Endothelial cell of umbilical vein (primary cell): ENCODE measurements around the gene HOXD8. TPM values are rescaled to one million over a fixed set of nuclear protein-coding genes. Genes with fewer than 3 reads are reported as not detected.

ENCODE experiments used
- BruUV-seq: library from RNA; stranded (reverse); fragments of 400-500 nt; replicated peaks from 2 replicates; lab custom pipeline; 2021; lab: Mats Ljungman, UMichigan
- CTCF ChIA-PET: fragments of 300-600, 350-600 bp; sonication (Branson Sonifier 250); formaldehyde crosslinking; loops from one replicate; lab custom pipeline; 2021; ENCODE audit warnings: antibody characterized with exemption, inconsistent platforms; lab: Charles Lee
- POLR2A ChIA-PET: fragments of 300-600, 350-600 bp; sonication (Branson Sonifier 250); formaldehyde crosslinking; loops from one replicate; lab custom pipeline; 2021; ENCODE audit warnings: antibody characterized with exemption, inconsistent platforms; lab: Charles Lee
- DNase-seq: peaks from one replicate; pipeline ENCODE4 v3.0.0-alpha.2; 2011; ENCODE audit warnings: low read depth, low spot score
- FAIRE-seq: peaks from 2 replicates; lab custom pipeline; 2011; peaks lifted over from hg19 to GRCh38; lab: Jason Lieb, UNC
- H2AFZ ChIP-seq: 2 replicates; pipeline ENCODE4 v1.6.0; 2012; ENCODE audit warnings: low read depth, low read length, control low read depth, inconsistent platforms
- H3K27ac ChIP-seq: 2 replicates; pipeline ENCODE4 v1.5.1; 2011; ENCODE audit warnings: low read depth, mild to moderate bottlenecking, control low read depth, low read length, moderate library complexity; ENCODE audit not compliant: insufficient read depth
- H3K27me3 ChIP-seq, 2 experiments: 2 replicates each; pipeline versions ENCODE4 v1.6.0 to v1.6.1; 2011; ENCODE audit warnings: low read length in 2 of 2, mixed read lengths in 1 of 2; ENCODE audit not compliant: control insufficient read depth in 2 of 2, insufficient read depth in 2 of 2
- H3K36me3 ChIP-seq, 2 experiments: 2 replicates in 1 of 2; 3 replicates in 1 of 2; pipeline ENCODE4 v1.5.1; 2011; ENCODE audit warnings: low read length in 2 of 2, mild to moderate bottlenecking in 1 of 2, moderate library complexity in 1 of 2; ENCODE audit not compliant: control insufficient read depth in 2 of 2, insufficient read depth in 2 of 2; ENCODE audit errors: extremely low read depth in 1 of 2
- H3K4me1 ChIP-seq: 3 replicates; pipeline ENCODE4 v1.5.1; 2011; ENCODE audit warnings: mild to moderate bottlenecking, low read length; ENCODE audit not compliant: control insufficient read depth, insufficient read depth; ENCODE audit errors: extremely low read depth
- H3K4me2 ChIP-seq: 2 replicates; pipeline ENCODE4 v1.6.1; 2011; ENCODE audit warnings: low read length, control low read depth, mixed read lengths; ENCODE audit not compliant: insufficient read depth
- H3K4me3 ChIP-seq, 3 experiments: fragments of 200-600 bp in 1 of 3; sonication (generic), shearing (Covaris generic) in 1 of 3; replicated peaks in 1 of 3; 2 replicates each; pipeline ENCODE4 v1.5.1; 2011 to 2016; ENCODE audit warnings: control low read depth in 3 of 3, low read length in 3 of 3, mild to moderate bottlenecking in 2 of 3, inconsistent platforms in 1 of 3, low read depth in 1 of 3, moderate library complexity in 1 of 3; ENCODE audit not compliant: insufficient read depth in 1 of 3
- H3K79me2 ChIP-seq: 2 replicates; pipeline ENCODE4 v1.6.0; 2012; ENCODE audit warnings: low read length, inconsistent platforms; ENCODE audit not compliant: control insufficient read depth, insufficient read depth
- H3K9ac ChIP-seq: replicated peaks from 2 replicates; pipeline ENCODE3; 2011; ENCODE audit warnings: low read length, control low read depth; ENCODE audit not compliant: insufficient read depth; ENCODE audit errors: extremely low read depth
- H3K9me1 ChIP-seq: replicated peaks from 3 replicates; pipeline ENCODE4 v1.6.0; 2011; ENCODE audit warnings: mild to moderate bottlenecking, low read length; ENCODE audit not compliant: control insufficient read depth, insufficient read depth; ENCODE audit errors: extremely low read depth
- H3K9me3 ChIP-seq: replicated peaks from 2 replicates; pipeline ENCODE4 v1.5.1; 2012; ENCODE audit warnings: low read length, inconsistent platforms; ENCODE audit not compliant: control insufficient read depth, insufficient read depth
- H4K20me1 ChIP-seq: replicated peaks from 2 replicates; pipeline ENCODE3; 2011; ENCODE audit warnings: mild to moderate bottlenecking, low read length; ENCODE audit not compliant: control insufficient read depth, insufficient read depth; ENCODE audit errors: extremely low read depth
- EZH2 ChIP-seq: IDR thresholded peaks from 2 replicates; pipeline ENCODE4 v1.6.1; 2012; ENCODE audit warnings: borderline replicate concordance, low read depth, mild to moderate bottlenecking, moderate library complexity, low read length, inconsistent platforms; ENCODE audit not compliant: severe bottlenecking
- GATA2 ChIP-seq: IDR thresholded peaks from 2 replicates; pipeline ENCODE4 v1.7.0; 2011; ENCODE audit warnings: low read depth, mild to moderate bottlenecking, moderate library complexity, mixed read lengths, low read length; ENCODE audit not compliant: insufficient read length, insufficient read depth
- JUN ChIP-seq: IDR thresholded peaks from 2 replicates; pipeline ENCODE4 v1.6.1; 2011; ENCODE audit warnings: borderline replicate concordance, low read depth; ENCODE audit not compliant: insufficient read length, insufficient read depth
- MYC ChIP-seq: IDR thresholded peaks from one replicate; pipeline ENCODE4 v1.6.1; 2011; ENCODE audit warnings: mild to moderate bottlenecking, low read depth, low read length
- dilution Hi-C: fragments of 300-500 bp; cut with MboI; formaldehyde crosslinking; loops from one replicate; pipeline ENCODE4 v1.15.0; 2019; ENCODE audit warnings: low sequenced_read_pairs; ENCODE audit not compliant: extremely low pct_ligation_motif_present
- intact Hi-C: fragments of 100-400 bp; cut with micrococcal nuclease; formaldehyde crosslinking; loops from one replicate; pipeline ENCODE4 v1.10.0; 2022
- polyA plus RNA-seq, 4 experiments: library from polyadenylated mRNA; depleted of rRNA in 3 of 4; stranded (reverse) in 3 of 4; unstranded in 1 of 4; fragments of >200 nt; gene quantifications; 2 replicates each; pipeline versions ENCODE4 v1.2.1 to v1.2.3, GENCODE V29; 2011 to 2012; ENCODE audit warnings: missing spikeins in 1 of 4
- total RNA-seq: library from RNA; stranded (reverse); gene quantifications from 2 replicates; pipeline ENCODE4 v1.2.3, GENCODE V29; 2021

HOXD8 gene
- total and polyA plus RNA-seq, 2 donors (not counting 3 experiments of a cell fraction or from before 2014, with no cell fraction given): 6.4 to 15.6 TPM

DNA sequence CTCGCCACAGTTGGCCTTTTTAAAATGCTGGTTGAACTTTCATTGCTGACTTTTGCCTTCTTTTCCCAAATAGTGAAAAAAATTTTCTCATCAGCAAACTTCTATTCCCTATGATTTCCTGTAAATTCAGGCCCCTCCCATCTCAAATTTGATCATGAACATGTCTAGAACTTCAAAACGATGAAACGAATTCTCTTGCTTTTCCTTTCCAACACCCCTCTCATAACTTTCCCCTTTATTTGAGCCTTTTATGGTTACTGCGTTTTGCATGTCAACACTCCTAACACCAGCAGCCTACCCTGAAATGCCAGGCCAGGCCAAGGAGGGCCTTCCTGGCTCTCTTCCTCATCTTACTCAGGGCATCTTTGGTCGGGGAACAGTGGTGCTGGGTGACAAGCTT is 38.6 kb upstream of the HOXD8 start:
- Histone ChIP-seq H3K27ac (no peak overlapping the region), H3K9ac (no peak overlapping the region), H3K36me3 (no peaks in the 10 kb centered on the region), H3K27me3 (peaks cover 87 to 98% of the 10 kb centered on the region in 2 experiments), H3K9me3 (no peaks in the 10 kb centered on the region), H3K9me1 (no peaks in the 10 kb centered on the region), H3K4me2 (no peak overlapping the region), H2AFZ (no peak overlapping the region), H4K20me1 (peaks cover 3% of the 10 kb centered on the region), H3K4me3 (no peak overlapping the region), H3K4me1 (no peaks in the 10 kb centered on the region), H3K79me2 (no peaks in the 10 kb centered on the region)
- no peak for FAIRE-seq
- ChIA-PET CTCF (interaction anchor here (1.3 kb wide), 1 partner anchor 840 kb away, joined by 3 read pairs; no protein-coding TSS in a partner anchor), POLR2A (no interaction called here)
- BruUV-seq: no TSS peak
- dilution Hi-C loops (no loop called here), intact Hi-C loops (no loop called here)
- DNase-seq: no peak
- TF ChIP-seq GATA2 (no peak), JUN (no peak)

DNA sequence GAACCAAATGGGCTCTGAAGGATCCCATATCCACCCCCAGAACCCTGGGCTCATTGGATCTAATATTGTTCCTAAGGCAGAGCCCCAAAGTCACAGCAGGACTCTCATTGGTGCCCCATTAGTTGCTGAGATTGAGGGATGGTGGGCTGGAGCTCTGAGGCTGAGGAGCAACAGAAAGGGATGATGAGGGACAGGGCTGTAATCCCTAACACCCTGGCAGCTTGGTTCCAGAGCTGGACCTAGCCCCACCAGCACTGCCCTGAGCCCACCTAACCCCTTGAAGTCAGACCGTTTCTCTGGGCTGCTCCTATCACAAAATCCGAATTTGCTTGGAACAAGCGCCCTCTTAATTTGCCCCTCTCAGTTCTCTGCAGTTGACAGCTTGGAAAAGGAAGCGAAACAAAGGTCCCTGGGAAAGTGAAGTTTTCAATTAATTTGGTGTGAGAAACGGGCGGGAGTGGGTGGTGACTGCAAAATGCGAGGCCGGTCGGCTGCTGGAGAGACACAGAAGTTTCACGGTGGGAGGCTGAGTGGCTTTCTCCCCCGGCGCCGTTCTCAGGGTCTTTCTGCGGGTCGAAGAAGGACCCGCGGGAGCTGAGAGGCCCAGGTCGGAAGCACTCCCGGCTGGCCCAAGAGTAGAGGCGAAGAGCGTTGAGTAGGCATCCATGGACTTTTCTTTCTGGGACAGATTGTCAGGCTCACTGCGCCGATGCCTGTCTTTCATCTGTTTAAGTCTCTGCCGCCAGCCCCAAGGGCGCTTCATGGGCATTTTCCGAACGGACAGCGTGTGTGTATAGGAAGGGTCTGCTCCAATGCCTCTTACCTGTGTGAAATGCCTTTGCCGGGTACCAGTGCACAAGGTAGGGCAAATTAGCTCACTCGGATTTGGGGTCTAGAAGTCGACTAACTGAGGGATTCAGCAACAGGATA is 37.9 kb upstream of the HOXD8 start:
- no peaks in the 10 kb centered on the region for H3K36me3 ChIP-seq
- no peaks in the 10 kb centered on the region for H3K9me3 ChIP-seq
- no peak overlapping the region for H3K9ac ChIP-seq
- peaks cover 85 to 98% of the 10 kb centered on the region in 2 experiments for H3K27me3 ChIP-seq
- H3K9me1 ChIP-seq: no peaks in the 10 kb centered on the region
- H3K4me2 ChIP-seq: no peak overlapping the region
- peaks cover 6% of the 10 kb centered on the region for H4K20me1 ChIP-seq
- H3K27ac ChIP-seq: no peak overlapping the region
- POLR2A ChIA-PET: no interaction called here
- H3K4me3 ChIP-seq: no peak overlapping the region
- DNase-seq: no peak
- TF ChIP-seq MYC: no peak
- TF ChIP-seq EZH2: peak; percentile 80
- dilution Hi-C loops (no loop called here), intact Hi-C loops (no loop called here)
- no TSS peak for BruUV-seq
- no peak overlapping the region for H2AFZ ChIP-seq
- no peak for FAIRE-seq
- CTCF ChIA-PET: interaction anchor here (1.2 to 2.1 kb wide), 3 partner anchors 402 to 840 kb away, joined by 3 to 6 read pairs (median 5); no protein-coding TSS in a partner anchor
- no peaks in the 10 kb centered on the region for H3K79me2 ChIP-seq
- no peaks in the 10 kb centered on the region for H3K4me1 ChIP-seq
